ENCODE results near the gene APEH. TPM values are rescaled to one million over a fixed set of nuclear protein-coding genes. Genes with fewer than 3 reads are reported as not detected.

Gene APEH
- total and polyA plus RNA-seq, 10 of the 15 experiments (the other 5 are each of a cell fraction or from before 2014, with no cell fraction given): 74.4 to 214 (median 131) TPM

DNA sequence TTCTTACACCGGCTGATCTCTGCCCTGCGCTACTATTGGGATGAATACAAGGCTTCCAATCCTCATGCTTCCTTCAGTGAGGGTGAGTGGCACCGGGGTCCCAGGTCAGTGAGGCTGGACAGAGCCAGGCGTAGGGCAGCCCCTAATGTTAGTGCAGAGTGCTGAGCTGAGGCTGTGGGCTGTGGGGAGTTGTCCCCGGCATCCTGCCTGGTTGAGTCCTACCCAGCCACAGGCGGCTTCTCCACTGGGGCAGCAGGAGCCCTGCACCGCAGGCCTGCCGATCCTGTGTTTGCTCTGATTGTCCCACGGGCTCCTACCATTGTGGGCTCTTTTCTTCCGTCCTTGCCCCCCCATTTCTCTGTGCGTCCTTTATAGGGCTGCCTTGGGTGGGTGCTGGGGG, 28.5 kb downstream of the APEH start (continued):
- no peak for TF ChIP-seq CTCF (IDR thresholded peaks at IDR 0.05 in 2 of 3, conservative IDR thresholded peaks at IDR 0.05 in 1 of 3; ENCODE audit: control insufficient read depth in 2 of 3, extremely low read depth in 1 of 3, insufficient read depth in 1 of 3, low read depth in 3 of 3, low read length in 3 of 3)
- no peak for TF ChIP-seq USF1 (IDR thresholded peaks at IDR 0.05; ENCODE audit: borderline replicate concordance, extremely low read length, insufficient read depth, low read depth, low read length)
- no peak for TF ChIP-seq RCOR1 (conservative IDR thresholded peaks at IDR 0.05; ENCODE audit: low read depth, low read length)
- TF ChIP-seq BCL11A (IDR thresholded peaks at IDR 0.05; ENCODE audit: low read depth, low read length): no peak
- no peak for TF ChIP-seq ZNF592 (IDR thresholded peaks at IDR 0.05)
- TF ChIP-seq TCF12 (IDR thresholded peaks at IDR 0.05; ENCODE audit: low read depth, low read length): no peak
- TF ChIP-seq ZNF24 (IDR thresholded peaks at IDR 0.05): no peak
- TF ChIP-seq SKIL (IDR thresholded peaks at IDR 0.05; ENCODE audit: low read depth, poor library complexity, severe bottlenecking): no peak

Data from GM12878 (cell line).